Left ventricle myocardium inferior (tissue), 1 donor: ENCODE results near the gene CLEC14A. TPM values are rescaled to one million over a fixed set of nuclear protein-coding genes. Genes with fewer than 3 reads are reported as not detected.

ENCODE experiments used
- DNase-seq: peaks from one replicate; pipeline ENCODE4 v3.0.0-alpha.2; 2020
- H3K27ac ChIP-seq: fragments of 200-600 bp; replicated peaks from 2 replicates; pipeline ENCODE4 v1.8.0; 2021
- H3K27me3 ChIP-seq: fragments of 200-600 bp; 2 replicates; pipeline ENCODE4 v1.8.0; 2021; ENCODE audit warnings: low read depth
- H3K36me3 ChIP-seq: fragments of 200-600 bp; 2 replicates; pipeline ENCODE4 v1.8.0; 2021
- H3K4me1 ChIP-seq: fragments of 200-600 bp; 2 replicates; pipeline ENCODE4 v1.8.0; 2021
- H3K4me3 ChIP-seq: fragments of 200-600 bp; 2 replicates; pipeline ENCODE4 v1.8.0; 2021; ENCODE audit warnings: mild to moderate bottlenecking, moderate library complexity
- H3K9me3 ChIP-seq: fragments of 200-600 bp; replicated peaks from 2 replicates; pipeline ENCODE4 v1.8.0; 2021
- CTCF ChIP-seq: fragments of 200-600 bp; IDR thresholded peaks from 2 replicates; pipeline ENCODE4 v1.8.0; 2021; ENCODE audit warnings: antibody characterized with exemption, mild to moderate bottlenecking, borderline replicate concordance
- intact Hi-C: fragments of 100-400 bp; cut with micrococcal nuclease; formaldehyde crosslinking; loops from one replicate; pipeline ENCODE4 v1.11.0; 2022
- total RNA-seq: library from RNA; stranded (reverse); fragmentation: NEBNext Ultra II Directional; extraction: Animal tissue kit (Norgen Biotek cat#: 25700); gene quantifications from one replicate; pipeline ENCODE4 v1.2.1, GENCODE V29; 2021
- donor health status: DM: no; HTN: yes; CAD: no; lungs with severe emphysema.

The CLEC14A gene
- total RNA-seq, 1 donor from 2014 or later: 34.3 TPM

GRCh38 chr14:38243696-38244240 is 12.1 kb downstream of the CLEC14A start:
- intact Hi-C loops: no loop called here
- Histone ChIP-seq H3K9me3 (no peaks in the 10 kb centered on the region), H3K4me3 (no peak overlapping the region), H3K27ac (no peak overlapping the region), H3K27me3 (no peaks in the 10 kb centered on the region), H3K36me3 (no peaks in the 10 kb centered on the region), H3K4me1 (peaks cover 6% of the 10 kb centered on the region)
- DNase-seq: no peak
- no peak for TF ChIP-seq CTCF

- Histone ChIP-seq H3K27me3 (no peaks in the 10 kb centered on the region), H3K36me3 (no peaks in the 10 kb centered on the region), H3K4me1 (no peaks in the 10 kb centered on the region), H3K27ac (no peak overlapping the region), H3K4me3 (no peak overlapping the region), H3K9me3 (no peaks in the 10 kb centered on the region)
- no peak for DNase-seq
- no peak for TF ChIP-seq CTCF
- intact Hi-C loops: no loop called here
Measured at GRCh38 chr14:38238878-38239277, 17.0 kb downstream of the CLEC14A start.

GRCh38 chr14:38238332-38238731 is 17.6 kb downstream of the CLEC14A start:
- H3K4me1 ChIP-seq: no peaks in the 10 kb centered on the region
- TF ChIP-seq CTCF: no peak
- H3K4me3 ChIP-seq: no peak overlapping the region
- H3K27ac ChIP-seq: no peak overlapping the region
- intact Hi-C loops: no loop called here
- no peaks in the 10 kb centered on the region for H3K36me3 ChIP-seq
- DNase-seq: no peak
- H3K9me3 ChIP-seq: no peaks in the 10 kb centered on the region
- no peaks in the 10 kb centered on the region for H3K27me3 ChIP-seq

GRCh38 chr14:38233218-38233617 is 22.7 kb downstream of the CLEC14A start:
- DNase-seq: no peak

GRCh38 chr14:38226366-38226765 is 29.5 kb downstream of the CLEC14A start:
- Histone ChIP-seq H3K36me3 (no peaks in the 10 kb centered on the region), H3K27me3 (no peaks in the 10 kb centered on the region), H3K4me3 (no peak overlapping the region), H3K9me3 (no peaks in the 10 kb centered on the region), H3K27ac (no peak overlapping the region), H3K4me1 (no peaks in the 10 kb centered on the region)
- DNase-seq: no peak
- intact Hi-C loops: no loop called here
- no peak for TF ChIP-seq CTCF

More at GRCh38 chr14:38233218-38233617, 22.7 kb downstream of the CLEC14A start:
- TF ChIP-seq CTCF: no peak
- intact Hi-C loops: no loop called here
- Histone ChIP-seq H3K4me3 (no peak overlapping the region), H3K36me3 (no peaks in the 10 kb centered on the region), H3K27me3 (no peaks in the 10 kb centered on the region), H3K27ac (no peak overlapping the region), H3K4me1 (no peaks in the 10 kb centered on the region), H3K9me3 (no peaks in the 10 kb centered on the region)
